NCI-H526 treated with DMSO at 0.1 percent for 48 hours (cell line): Measurements from ENCODE around the gene CCDC149.

Experiments used
- DNase-seq: peaks from one replicate; lab custom pipeline; 2025; lab: John Stamatoyannopoulos, UW

The CCDC149 gene

DNA sequence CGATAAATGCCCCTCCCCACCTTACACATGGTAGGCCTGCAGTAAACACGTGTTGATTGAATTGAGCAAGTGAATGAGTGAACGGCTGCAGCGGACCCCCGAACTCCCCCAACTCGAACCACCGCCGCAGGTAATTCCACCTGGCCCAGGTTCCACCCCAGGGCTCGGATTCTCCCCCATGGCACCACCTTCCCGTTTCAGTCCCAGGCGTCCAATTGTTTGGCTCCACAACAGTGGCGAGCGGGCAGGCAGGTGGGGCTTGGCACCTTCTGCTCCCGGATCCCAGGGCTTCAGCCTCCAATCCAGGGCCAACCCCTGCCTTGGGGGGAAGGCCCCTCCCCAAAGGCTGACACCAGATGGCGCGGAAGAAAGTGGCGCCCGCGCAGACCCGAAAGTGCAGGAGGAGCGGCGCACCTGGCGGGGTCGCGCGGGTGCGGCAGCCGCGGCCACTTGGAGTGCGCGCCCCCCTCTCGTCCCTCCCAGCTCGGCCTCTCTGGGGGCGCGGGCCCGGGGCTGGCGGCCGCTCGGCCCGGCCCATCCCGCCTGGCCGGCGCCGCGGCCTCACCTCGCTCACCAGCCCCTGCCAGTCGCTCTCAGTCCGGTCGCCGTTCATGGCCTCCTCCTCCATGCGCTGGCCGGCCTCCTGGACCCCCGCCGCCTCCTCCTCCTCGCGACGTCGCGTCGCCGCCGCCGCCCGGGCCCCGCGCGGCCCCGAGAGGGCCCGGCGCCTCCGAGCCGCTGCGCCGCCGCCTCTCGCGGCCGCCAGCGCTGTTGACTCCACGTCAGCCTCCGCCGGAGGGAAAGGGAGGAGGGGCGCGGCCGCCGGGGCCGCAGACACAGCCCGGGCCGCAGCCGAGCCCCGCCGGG lies at the start of gene CCDC149:
Gene CCDC149, minus strand, starts transcription at position 791 of the 867 bp plus-strand sequence. Its CDS starts 178 bp downstream, at position 613.
- DNase-seq = peak; percentile 55

DNA sequence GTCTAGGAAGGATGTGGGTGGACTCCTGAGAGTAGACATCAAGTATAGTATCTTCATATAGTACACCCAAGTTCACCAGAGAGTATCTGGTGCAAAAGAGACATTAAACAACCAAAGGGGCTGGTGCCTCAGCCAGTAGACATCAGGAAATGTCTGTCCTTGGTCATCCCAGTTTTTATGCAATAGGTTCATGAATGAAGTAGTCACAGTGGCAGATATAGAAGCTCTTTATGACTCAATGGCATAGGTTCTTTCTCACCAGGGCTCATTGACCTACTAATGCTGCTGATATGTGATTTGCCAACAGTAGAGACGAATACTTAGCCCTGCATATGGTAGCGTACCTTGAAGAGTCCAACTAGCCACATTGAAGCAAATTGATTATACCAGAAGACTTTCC lies 45.0 kb upstream of the CCDC149 start:
- no peak for DNase-seq

DNA sequence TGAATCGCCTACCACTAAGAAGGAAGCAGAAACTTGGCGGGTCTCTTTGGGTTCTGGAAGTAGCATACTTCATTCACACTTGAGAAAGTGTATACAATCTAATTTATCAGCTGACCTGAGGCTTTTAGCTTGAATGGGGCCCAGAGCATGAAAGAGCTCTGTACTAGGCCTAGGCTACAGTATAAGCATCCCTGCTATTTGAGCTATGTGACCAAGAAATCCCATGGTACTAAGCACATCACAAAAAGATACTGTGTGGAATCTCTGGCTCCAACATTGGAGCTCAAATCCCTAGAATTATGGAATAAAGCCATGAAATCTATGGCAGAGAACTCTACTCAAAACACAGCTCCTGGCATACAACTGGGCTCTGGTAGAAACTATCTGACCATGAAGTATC lies 43.9 kb upstream of the CCDC149 start:
- DNase-seq = no peak

DNA sequence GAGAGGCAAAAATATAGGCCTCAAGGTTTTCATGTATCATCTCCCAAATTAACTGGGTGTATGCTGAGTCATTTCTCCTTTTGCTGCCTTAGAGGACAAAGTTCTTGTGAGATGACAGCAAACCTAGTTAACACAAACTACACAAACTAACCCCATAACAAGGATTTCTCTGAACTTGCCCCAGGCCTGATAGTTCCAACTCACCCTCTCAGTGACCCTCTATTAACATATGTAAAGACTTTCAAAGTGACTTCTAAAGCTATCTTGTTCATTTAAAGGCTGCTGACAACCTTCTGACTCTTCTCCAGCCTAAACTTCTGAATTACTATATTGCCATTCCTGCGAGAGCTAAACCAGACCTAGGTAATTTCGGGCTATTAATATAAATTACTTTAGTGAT lies 43.2 kb upstream of the CCDC149 start:
- DNase-seq = no peak

DNA sequence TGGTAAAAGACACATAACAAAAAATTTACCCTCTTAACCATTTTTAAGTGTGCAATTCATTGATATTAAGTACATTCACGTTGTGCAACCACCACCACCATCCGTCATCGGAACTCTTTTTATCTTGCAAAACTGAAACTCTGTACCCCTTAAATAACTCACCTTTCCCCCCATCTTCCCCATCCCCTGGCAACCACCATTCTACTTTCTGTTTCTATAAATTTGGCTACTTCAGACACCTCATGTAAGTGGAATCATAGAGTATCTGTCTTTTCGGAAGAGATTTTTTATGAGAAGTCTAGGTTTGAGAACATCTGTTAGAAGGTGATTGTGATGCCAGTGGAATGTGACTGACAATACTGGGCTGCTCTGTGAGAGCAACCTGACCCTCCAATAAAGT lies 39.8 kb upstream of the CCDC149 start:
- DNase-seq = no peak

DNA sequence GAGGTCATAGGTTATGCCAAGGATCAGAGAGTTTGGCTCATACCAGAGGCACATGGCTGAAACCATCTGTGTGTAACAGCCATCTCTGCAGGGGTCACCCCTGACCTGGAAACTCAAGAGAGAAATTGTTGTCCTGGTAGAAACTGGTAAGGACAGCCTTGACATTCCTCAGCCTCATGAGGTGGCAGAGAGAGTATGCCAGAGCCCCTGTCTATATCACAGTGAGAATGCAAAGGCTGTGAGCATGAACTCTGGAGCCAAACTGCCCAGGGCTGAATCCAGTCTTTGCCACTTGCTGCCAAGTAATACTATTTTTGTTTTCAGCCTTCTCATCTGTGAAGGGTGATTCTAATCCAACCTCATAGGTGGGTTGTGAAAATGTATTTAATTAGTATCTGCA lies 37.1 kb upstream of the CCDC149 start:
- DNase-seq = no peak

DNA sequence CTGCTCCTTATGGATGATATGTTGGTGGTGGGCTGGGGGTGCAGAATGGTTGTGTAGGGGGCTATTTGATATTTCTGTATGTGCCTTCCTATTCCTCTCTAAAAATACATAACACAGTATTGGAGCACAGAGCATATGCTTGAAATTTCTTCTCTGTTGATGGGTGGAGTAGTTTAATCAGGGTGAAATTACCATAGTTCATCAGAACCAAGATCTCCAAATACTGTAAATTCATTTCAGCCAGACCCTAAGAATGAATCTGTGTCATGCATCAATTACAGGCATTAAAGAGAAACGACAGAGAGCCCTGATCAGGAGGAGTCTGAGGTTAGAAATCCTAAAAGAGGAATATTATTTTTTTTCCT lies 25.1 kb upstream of the CCDC149 start:
- DNase-seq = no peak

DNA sequence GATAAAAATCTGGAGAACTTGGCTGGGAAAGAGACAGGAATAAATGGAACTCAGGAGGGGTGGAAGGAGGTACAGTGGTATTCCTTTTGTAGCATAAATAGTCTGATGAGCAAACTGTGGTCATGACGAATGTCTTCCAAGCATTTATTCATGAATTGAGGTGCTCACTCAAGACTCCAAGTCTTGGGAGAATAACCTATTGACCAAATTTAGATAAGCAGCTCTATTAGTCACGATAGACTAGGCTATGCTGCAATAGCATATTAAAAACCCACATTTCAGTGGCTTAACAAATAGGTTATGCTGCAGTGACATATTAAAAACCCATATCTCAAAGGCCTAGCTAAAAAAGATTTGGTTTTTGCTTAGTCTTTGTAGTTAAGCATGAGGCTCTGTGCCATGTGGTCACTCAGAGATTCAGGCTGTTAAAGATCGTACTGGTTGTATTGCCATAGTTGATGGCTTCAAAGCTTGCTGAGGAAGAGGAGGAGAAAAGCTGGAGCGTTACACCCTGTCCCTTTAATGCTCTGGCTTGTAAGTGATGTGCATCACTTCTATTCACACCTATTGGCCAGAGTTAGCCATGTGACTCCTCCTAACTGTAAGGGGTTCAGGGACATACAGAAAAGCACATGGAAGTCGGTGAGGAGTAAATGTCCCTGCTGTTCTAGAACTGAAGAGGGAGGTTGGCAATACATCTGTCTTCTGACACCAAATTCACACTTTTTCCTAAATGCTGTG lies 24.5 kb upstream of the CCDC149 start:
- DNase-seq = no peak

DNA sequence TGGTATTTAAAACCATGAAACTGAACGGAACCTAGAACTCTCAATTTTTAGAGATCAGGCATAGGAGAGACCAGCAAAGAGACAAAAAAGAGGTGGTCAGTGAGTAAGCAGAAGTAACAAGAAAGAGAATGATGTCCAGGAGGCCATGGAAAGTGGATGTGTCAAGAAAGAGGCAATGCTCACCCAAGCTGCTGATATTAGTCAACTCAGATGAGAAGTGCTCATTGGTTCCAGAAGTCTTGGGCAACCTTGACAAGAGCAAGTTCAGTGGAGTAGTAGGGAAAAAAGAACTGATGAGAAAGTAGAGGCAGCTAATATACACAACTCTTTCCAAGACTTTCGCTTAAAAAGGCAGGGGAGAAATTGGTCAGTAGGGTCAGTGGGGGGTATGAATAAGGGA lies 23.0 kb upstream of the CCDC149 start:
- DNase-seq = no peak

DNA sequence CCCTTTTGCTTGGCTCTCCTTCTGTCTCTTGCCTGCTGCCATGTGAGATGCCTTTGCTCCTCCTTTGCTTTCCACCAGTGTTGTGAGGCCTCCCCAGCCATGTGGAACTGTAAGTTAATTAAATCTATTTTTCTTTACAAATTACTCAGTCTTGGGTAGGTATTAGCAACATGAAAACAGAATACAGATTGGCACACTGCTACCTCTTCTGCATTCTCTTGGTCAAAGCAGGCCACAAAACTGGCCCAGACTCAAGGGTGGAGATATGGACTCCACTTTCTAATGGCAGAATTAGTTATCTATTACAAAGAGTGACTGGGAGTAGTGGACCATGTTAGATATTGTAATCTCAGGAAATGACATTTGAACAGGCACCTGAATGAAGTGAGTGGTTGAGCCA lies 21.5 kb upstream of the CCDC149 start:
- DNase-seq = no peak

DNA sequence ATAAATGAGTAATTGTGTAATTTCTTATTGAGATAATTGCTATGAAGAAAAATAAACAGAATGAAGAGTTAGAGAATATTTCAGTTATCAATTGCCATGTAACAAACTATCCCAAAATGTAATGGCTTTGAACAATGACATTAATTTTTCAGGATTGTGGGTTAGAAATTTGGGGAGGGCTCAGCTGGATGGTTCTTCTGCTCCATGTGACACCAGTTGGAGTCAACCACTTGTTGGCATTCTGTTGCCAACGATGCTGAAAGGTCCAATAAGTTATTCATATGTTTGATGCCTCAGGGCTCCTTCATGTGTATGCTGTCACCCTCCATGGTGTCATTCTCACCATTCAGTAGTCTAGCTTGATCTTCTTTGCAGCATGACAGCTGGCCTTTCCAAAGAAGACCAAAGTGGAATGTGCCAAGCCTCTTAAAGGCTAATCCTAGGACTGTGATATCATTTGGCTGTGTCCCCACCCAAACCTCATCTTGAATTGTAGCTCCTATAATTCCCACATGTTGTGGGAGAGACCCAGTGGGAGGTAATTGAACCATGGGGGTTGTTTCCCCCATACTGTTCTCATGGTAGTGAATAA lies 20.9 kb upstream of the CCDC149 start:
- DNase-seq = no peak

DNA sequence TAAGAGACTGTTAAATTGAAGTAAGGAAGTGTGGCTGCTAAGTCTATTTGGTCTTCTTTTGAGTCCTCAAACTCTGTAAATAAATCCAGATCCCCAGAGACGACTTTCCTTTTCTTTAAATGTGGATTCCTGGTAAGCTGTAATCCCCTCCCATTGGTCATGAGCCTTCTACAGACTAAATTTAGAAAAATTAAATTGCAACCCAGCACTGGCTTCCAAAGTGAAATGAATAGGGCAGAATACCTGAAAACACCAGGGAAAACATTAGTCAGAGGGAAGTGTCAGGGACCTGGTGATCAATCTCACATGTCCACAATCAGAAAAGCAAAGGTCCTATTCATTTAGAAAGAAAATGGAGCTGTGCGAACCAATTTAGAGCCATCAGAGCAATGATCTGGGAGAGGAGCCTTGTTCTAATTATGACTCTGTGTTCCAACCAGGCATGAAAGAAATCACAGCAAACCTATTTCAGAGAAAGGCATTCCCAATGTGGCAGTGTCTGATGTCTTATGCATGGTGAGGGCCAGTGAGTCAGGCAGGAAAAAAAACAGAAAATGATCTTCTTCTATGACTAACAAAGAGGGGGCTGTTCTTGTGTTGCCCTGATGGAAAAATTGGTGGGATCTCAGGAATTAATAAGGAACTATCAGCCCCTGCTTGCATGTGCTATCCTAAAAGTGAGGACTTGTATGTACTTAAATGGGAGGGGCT lies 19.8 kb upstream of the CCDC149 start:
- no peak for DNase-seq

DNA sequence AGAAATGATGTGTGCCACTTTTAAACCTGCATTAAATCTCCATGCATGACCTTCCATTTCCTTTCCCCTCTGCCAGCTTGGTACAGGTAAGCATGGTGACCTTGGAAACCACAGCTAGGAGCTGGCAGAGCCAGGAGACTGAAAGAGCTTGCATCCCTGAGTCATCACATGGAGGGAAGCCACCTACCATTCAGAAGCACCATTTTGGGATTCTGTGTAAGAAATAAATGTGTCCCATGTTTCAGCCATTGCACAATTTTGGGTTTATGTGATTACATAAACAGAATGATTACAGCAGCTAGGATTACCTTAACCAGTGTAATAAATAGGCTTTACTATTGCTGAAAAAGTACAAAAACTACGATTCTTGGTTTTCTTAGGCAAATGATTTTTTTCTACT lies 17.3 kb upstream of the CCDC149 start:
- no peak for DNase-seq

DNA sequence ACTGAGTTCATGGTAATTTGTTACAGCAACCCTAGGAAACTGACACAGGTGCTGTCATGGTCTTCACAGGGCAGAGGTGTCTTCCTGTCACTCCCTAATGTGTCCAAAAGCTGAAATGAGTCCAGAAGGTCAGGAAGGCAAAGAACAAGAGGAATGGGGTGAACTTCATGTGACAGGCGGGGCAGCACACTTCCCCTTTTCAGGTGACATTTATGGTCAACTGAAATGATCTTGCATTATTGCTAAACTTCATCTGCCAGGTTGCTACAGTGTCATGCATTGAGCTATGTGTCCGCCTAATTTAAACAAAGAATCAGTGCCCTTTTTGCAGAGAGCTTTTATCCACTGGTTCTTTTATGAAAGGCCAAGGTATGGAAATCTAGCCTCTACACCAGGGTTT lies 15.9 kb upstream of the CCDC149 start:
- no peak for DNase-seq

DNA sequence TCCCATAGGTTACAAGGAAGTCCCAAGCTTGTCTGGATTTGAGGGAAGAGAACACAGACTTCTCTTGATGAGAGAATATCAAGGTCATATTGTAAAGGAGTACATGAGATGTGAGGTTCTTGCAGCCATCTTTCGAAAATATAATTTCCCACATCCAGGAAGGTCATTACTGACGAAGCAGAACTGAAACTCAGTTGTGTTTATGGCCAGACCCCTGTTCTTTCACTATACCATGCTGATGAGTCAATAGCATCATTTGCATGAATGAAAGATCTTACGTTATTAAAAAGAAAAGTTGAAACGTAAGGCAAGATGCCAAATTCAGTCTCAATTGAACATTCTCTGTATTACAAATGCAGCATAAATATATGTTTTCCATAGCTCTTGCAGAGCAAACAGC lies 14.2 kb upstream of the CCDC149 start:
- no peak for DNase-seq

DNA sequence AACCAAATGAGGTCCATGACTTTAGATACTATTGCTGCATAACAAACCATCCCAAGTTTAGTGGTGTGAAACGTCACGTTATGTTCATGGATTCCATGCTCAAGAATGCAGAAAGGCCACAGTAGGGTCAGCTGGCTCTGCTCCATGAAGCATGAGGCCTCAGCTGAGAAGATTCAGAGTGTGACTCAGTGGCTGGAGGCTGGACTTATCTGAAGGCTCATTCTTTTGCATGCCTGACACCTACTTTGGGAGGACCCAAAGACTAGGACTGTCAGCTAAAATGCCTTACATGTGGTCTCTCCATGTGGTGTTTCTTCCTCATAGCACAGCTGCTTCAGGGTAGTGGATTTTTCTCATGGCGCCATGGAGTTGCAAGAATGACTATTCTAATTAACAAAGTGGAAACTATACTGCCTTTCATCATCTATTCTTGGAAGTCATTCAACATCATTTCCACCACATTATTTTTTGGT lies 11.5 kb upstream of the CCDC149 start:
- no peak for DNase-seq

DNA sequence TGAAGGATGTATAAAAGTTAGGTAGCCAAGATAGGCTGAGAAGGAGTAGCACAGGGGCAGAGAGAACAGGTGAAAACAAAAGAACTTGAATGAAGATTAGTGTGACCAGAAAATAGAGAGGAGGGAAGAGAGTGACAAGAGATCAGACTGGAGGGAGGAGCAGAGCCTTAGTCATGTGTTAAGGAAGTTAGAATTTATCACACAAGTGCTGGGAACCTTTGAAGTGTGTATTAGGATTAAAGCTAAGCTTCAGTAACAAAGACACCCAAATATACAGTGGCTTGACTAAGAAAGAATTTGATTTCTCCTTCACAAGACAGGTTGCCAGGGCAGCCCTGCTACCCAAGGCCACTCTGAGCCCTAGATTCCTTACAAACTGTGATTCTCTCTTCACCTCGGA lies 10.7 kb upstream of the CCDC149 start:
- DNase-seq = no peak

DNA sequence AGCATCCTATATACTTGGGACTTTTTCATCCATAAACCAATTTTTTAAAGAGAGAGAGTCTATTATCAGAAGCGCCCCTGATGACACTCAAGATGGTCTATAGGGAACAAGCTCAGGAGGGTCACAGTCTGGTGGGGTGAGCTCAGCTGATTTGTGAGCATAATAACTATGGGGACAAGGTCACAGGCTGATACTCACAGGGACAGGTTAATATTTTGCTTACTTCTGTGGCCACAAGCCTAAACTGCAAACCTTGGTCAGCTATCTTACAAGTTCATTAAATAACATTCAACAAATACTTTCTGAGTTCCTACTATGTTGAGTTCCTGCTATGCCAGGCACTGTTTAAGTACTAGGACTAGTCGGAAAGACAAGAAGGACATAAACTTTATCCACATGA lies 10.2 kb upstream of the CCDC149 start:
- DNase-seq = no peak

DNA sequence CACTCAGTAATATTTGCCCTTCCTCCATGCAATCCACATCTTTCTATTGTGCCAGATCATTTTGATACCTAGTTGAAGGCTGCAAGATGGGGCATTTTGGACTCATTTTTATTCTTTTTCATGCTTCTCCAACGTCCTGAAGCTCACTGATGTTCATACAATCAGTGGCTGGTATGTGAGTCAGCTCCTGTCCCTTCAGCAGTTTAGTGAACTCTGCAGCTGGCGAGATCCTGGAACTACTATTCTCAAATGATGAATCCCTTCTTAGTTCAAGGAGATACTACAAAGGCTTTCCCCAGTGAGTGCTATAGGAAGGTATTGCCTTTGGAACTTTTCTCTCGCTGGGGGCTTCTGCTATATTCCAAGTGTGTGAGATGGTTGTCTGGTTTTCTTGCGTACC lies 9.6 kb upstream of the CCDC149 start:
- DNase-seq = no peak

DNA sequence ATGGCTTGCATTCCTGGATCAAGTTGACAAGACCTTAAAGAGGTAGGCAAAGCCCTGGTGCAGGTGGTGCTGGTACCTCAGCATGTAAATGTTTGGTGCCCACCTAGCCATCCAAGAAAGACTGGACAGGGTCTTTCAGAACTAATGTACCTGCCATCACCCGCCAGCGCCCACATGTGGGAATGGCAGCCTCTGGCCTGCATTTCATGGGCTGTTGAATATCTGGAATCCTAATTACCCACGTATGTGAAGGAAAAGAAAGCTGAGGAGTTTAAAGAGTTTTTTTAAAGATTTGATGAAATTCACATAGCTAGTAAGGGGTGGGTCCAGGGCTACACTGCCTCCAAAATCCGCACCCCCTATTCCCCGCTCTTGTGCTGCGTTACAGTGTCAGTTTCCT lies 8.6 kb upstream of the CCDC149 start:
- DNase-seq = no peak

DNA sequence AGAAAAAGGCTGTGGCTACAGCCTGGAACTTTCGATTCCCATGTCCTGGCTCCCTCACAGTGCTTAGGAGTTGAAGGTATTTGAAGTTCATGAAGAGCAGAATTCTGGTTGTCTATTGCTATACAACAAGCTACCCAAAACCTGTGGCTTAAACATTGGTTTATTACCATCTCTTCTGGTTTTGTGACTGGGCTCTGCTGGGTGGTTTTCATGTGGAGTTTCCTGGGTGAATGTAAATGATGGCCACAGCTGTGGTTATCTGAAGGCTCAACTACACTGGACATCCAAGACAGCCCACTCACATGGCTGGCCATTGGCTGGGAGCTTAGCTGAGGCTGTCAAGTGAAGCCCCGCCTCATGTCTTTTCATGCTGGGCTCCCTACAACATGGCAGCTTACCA lies 7.2 kb upstream of the CCDC149 start:
- DNase-seq = no peak

DNA sequence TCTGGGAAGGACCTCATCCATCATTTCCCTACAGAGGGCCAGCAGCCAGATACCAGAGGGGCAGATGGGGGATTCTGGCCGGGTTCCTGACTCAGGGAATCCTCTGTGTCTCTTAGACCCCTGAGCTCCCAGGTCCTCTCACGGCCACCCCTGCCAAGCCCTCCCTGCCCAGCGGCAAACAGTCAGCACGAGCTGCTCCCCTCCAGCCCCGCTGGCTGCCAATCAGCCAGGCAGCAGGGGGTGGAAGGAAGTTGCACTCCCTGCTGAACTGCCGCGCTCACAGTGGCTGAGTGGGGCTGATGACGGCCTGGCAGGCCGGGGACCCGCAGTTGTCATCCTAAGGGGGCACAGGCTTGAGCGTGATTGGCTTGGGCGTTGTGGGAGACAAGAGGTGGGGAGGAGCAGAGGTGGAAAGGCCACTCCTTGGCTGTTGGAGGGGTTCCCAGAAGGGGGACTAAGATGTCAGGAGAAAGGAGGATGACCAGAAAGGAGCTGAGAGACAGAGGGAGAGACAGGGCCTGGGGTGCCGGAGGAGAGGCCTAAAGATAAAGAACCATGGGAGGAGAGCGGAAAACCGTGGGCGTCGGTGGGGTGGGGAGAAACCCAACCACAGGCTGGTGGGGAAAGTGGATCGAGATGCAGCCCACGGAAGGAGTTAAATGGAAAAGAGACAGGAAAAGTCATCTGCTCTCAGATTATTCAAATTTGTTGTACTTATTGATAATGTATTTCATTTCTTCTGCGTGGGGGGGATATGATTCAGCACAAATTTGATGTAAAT lies 4.4 kb upstream of the CCDC149 start:
- DNase-seq = no peak
